GM18517 (cell line): ENCODE data around the gene ESR2.
"Not testable (repeated sequence)": the region's sequence is repeated elsewhere in the genome, so short reads cannot be mapped to it uniquely, and the experiment has no call there.

Experiments
- ATAC-seq: cut with Tn5 transposase; IDR thresholded peaks from one replicate; pipeline ENCODE4 v1.9.1; 2021; ENCODE audit warnings: mild to moderate bottlenecking, moderate library complexity; ENCODE audit not compliant: unreplicated experiment

ESR2 gene

DNA sequence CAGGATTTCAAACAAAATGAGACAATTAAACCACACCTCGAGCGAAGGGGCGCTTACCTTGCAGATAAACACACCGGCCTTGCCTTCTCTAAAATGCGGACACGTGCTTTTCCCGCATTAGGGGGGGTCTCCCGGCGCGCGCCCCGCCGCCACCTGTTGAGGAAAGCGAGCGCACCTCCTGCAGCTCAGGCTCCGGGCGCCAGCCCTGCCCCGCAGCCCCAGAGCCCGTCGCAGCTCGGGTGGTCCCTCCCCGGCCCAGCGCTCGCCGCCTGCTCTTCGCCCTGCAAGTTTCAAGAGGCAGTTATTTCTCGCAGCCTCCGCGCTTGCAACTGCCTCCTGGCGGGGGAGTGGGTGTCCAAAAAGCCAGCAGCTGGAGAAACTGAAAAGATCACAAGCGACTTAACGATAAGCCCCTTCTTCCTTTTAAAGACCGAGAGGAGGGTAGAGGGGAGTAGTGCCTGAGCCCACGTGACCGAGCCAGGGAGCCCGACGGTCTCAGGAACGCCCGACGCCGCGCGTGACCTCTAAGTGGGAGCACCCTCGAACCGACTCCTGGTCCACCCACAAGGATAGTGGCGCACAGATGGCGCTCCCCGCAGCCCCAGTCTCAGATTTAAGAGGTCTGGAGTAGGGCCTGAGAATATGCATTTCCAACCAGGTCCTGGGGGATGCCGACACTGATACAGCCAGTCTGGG lies at the start of gene ESR2:
TSS of gene ESR2 (minus strand) at position 396 of the 696 bp plus-strand sequence. CDS start 11,386 bp downstream, outside the sequence.
- ATAC-seq: no peak

GRCh38 chr14:64340560-64341196 lies 46.5 kb upstream of the ESR2 start:
- no peak for ATAC-seq

- peak; percentile 85 for ATAC-seq
These were observed 44.6 kb upstream of the ESR2 start for GRCh38 chr14:64338616-64339316.

DNA sequence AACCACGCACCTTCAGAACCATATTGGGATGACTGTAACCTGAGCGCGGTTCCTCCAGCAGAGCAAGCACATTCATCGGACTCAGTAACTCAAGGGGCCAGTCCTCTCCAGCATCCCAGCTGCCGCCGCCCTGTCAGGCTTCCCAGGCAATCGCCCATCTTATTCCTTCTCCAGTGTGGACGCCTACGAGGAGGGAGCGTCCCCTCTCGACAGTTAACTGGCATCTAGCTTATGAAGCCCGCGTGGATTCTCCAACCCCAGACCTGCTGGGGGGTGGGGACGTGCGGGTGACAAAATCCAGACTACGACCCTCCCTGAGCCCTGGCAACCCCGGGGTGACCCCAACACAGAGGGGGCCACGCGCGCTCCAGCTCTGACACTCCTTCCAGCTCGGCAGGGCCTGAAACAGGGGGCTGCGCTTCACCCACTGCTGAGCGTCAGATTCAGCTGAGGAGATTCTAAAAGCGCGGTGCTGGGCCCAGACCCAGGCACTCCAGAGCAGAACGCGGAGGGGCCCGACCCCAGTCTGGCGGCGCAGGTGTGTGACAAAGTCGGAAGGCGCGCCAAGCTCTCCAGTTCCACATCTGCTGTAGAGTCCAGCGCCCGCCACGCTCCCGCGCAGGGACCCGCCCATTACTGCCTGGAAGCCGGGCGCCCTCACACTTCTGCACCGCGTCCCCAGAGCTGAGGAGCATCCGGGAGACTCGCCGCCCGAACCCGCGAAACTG lies 43.9 kb upstream of the ESR2 start:
- ATAC-seq: peak; percentile 39

- no peak for ATAC-seq
These were observed 35.0 kb upstream of the ESR2 start for GRCh38 chr14:64329149-64329548.

DNA sequence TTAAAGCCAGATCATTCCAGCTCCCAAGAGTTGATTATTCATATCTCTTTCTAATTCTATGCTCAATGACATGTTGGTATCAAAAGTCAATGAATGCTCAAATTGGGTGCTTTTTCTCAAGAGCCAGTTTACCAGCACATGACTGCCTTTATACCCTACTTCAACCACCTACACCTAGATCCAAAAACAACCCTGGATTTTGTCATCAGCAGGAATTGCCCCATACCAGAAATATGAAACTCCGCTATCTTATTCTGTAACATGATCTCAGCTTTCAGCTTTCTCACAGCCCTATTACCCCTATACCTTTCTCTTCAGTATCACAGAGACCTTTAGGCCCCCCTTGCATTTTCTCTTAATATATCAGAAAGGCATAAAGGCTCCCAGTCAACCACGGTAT lies 32.3 kb upstream of the ESR2 start:
- no peak for ATAC-seq

- no peak for ATAC-seq
These were observed 30.7 kb upstream of the ESR2 start for GRCh38 chr14:64324895-64325294.

GRCh38 chr14:64324461-64324860 lies 30.3 kb upstream of the ESR2 start:
- ATAC-seq: no peak

DNA sequence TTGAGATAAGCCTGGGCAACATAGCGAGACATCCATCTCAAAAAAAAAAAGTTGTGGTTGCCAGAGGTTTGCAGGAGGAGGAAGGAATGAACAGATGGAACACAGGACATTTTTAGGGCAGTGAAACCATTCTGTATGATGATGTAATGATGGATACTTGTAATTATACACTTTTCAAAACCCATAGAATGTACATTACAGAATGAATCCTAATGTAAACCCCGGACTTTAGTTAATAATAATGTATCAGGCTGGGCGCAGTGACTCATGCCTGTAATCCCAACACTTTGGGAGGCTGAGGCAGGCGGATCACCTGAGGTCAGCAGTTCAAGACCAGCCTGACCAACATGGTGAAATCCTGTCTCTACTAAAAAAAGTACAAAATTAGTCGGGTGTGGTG lies 26.2 kb upstream of the ESR2 start:
- not testable (repeated sequence) for ATAC-seq

DNA sequence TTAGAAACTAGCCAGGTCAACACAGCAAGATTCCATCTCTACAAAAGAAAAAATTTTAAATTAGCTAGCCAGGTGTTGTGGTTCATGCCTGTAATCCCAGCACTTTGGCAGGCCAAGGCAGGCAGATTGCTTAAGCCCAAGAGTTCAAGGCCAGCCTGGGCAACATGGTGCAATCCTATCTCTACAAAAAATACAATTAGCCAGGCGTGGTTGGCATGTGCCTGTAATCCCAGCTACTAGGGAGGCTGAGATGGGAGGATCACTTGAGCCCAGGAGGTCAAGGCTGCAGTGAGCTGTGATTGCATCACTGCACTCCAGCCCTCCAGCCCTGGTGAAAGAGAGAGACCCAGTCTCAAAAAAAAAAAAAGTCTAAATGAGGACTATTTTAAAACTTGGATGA lies 24.5 kb upstream of the ESR2 start:
- not testable (repeated sequence) for ATAC-seq

DNA sequence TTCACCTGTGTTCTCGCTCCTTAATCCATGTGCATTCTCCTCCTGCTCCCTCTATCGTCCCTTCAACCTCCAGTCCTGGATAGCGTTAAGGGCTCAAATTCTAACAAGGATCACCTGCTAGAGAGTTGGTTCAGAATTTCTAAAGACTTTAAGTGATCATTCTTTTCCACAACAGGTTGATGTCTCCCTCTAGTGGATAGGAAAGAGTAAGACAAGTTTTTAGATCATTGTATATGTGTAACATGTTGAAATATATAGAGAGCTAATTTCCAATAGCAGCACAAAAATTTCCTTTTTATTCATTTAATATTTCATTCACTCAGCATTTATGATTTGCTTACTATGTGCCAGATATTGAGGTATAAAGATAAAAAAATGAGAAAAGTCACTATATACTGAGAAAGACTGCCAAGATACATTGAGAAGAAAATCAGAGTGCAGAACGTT lies 9.3 kb upstream of the ESR2 start:
- no peak for ATAC-seq

DNA sequence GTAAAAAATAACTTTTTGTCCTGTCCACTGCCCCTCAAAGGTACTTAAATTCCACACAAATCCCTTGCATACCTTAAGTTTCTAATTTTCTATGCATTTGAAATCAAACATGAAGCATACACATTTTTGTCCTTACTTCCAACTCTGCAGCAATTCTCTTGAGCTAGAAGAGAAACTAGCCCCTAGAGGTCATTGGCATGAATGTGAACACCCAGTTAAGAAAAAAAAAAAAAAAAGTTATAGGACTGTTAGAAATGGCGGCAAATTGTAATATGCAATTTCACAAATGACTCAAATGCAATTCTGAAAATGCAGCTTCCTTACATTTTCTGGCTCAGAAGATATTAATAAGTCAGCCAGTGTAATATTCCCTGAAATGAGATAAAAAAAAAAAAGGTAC lies 4.6 kb upstream of the ESR2 start:
- ATAC-seq: no peak

GRCh38 chr14:64296561-64296960 lies 2.4 kb upstream of the ESR2 start:
- no peak for ATAC-seq

DNA sequence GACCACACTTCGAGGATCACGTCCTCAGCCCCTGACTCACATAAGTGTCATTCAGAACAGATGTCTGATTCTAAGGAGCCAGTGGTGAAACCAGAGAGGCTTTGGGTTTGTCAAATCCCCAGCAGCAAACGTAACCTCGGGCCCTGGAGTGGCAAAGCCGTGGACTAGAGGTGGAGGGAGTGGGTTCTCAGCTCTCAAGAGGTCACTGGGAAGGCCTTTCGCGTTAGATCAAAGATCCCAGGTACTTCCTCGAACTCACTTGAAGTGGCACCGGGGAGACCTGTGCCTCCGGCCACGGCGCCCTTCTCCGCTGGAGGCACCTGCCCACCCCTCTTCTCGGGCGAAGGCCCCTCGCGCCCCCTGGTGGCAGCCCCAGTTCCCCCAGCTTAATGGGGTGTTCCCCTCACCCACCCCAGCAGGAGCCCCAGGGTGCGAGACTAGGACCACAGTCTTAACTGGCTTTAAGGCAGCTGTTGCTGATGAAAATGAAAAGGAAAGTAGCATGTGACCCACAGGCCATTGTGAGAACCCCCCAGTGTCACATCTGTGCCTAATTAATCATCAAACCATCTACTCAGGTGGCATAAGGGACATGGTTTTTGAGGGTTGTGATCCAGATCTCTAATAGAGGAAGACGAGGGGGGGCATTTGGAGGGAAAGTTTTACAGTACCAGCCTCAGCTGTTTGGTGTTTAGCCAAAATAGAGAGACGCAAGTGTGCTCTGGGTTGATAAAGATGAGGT lies 672 bp upstream of the ESR2 start:
- no peak for ATAC-seq

DNA sequence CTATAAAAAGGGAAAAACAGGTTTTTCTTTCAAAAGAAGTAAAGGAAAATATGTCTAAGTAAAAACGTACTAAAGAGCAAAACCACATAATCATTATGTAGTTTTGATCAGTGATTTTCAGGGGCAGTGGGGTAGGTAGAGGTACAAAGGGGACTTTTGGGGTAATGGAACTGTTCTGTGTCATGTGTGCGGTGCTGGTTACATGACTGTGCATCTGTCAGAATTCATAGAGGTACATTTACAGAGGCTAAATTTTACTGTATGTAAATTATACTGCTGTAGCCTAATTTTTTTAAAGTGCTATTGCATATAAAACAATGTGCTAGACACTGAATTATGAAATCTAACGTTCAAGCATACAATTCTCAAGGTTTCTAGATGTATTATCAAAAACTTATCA lies 2.0 kb downstream of the ESR2 start:
- no peak for ATAC-seq

GRCh38 chr14:64289571-64289970 lies 4.6 kb downstream of the ESR2 start:
- ATAC-seq: no peak

DNA sequence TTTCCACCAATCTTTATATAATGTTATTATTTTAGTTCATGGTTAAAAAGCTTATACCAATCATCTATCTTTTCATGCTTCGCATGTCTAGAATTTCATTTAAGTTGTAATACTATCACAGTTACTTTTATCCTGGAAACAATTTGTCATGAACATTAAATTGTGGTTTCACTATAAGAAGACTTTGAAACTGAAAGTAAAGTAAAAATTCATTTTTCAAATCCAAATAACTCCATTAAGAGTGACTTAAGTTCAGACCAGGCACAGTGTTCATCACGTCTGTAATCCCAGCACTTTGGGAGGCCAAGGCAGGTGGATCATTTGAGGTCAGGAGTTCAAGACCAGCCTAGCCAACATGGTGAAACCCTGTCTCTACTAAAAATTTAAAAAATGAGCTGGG lies 12.4 kb downstream of the ESR2 start:
- ATAC-seq: no peak

DNA sequence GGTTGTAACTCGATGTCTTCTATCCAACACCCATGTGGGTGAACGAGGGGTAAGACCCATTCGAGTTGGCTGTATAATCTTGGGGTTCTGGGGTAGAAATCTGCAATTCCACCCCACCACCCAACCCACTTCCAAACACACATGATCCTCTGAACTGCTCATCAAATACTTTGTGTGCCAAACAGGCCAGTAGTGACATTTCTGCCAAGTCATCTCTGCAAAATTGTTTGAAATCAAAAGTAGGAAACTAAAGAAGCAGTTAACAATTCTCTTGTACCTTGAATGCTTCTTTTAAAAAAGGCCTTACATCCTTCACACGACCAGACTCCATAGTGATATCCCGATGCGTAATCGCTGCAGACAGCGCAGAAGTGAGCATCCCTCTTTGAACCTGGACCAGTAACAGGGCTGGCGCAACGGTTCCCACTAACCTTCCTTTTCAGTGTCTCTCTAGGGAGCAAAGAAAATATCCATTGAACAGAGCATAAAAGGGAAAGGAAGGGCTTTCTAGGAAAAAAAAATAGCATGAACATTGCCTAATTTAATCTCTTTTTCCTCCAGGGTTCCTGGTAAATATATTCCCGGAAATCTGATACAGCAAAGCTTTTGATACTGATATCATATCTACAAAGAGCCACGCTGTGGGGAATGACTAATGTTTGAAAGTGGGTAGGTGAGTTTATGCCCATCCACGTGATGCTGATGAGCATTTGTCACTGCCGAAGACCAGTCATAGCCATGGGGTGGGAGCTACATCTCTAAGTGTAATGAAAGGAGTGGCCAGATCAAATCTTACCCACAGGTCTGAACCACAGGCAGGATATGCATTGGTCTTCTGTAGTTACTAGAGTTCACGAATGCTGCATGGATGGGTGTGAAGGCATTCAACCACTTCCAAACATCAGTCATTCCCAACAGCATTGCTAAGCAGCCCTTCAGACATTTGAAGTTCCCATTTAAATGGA lies 14.2 kb downstream of the ESR2 start:
- no peak for ATAC-seq

- ATAC-seq: no peak
These were observed 15.7 kb downstream of the ESR2 start for GRCh38 chr14:64278458-64278857.

DNA sequence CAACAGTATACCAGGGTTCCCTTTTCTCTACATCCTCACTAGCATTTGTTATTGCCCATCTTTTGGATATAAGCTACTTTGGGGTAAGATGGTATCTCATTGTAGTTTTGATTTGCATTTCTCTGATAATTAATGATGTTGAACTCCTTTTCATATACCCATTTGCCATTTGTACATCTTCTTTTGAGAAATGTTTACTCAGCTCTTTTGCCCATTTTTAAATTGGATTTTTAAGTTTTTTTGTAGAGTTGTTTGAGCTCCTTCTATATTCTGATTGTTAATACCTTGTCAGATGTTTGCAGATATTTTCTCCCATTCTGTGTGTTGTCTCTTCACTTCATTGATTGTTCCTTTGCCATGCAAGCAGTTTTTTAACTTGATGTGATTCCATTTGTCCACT lies 22.2 kb downstream of the ESR2 start:
- no peak for ATAC-seq
